ENCODE results near the gene RIPK1. TPM values are rescaled to one million over a fixed set of nuclear protein-coding genes. Genes with fewer than 3 reads are reported as not detected.
A peak's percentile ranks its signal among the peaks of the same experiment; 100 is the strongest.

The RIPK1 gene
- total and polyA plus RNA-seq, 2 donors = 22.4 to 24.5 TPM

GRCh38 chr6:3079682-3080081, 11.4 kb downstream of the RIPK1 start:
- WGBS = 87% methylated on average over 1 of the region's 1 CpG
- Histone ChIP-seq H3K4me3 (ENCODE audit: low read depth, low read length) (no peak overlapping the region), H3K36me3 (ENCODE audit: insufficient read depth) (peaks cover 9% of the 10 kb centered on the region), H3K27ac (ENCODE audit: low read depth) (no peak overlapping the region), H3K4me1 (ENCODE audit: insufficient read depth) (peaks cover 2% of the 10 kb centered on the region)
- no peak for DNase-seq (ENCODE audit: extremely low spot score)

- no peaks in the 10 kb centered on the region for H3K4me1 ChIP-seq (ENCODE audit: insufficient read depth)
- peaks cover 9% of the 10 kb centered on the region for H3K36me3 ChIP-seq (ENCODE audit: insufficient read depth)
- DNase-seq (ENCODE audit: extremely low spot score) = no peak
- no peak overlapping the region for H3K27ac ChIP-seq (ENCODE audit: low read depth)
- no peak overlapping the region for H3K4me3 ChIP-seq (ENCODE audit: low read depth, low read length)
- 91% methylated on average over 5 of the region's 5 CpGs for WGBS
Observed at GRCh38 chr6:3081960-3082359, 13.7 kb downstream of the RIPK1 start.

GRCh38 chr6:3085074-3085473, 16.8 kb downstream of the RIPK1 start:
- H3K36me3 ChIP-seq (ENCODE audit: insufficient read depth) = peaks cover 4% of the 10 kb centered on the region
- WGBS = 73% methylated on average over 4 of the region's 4 CpGs

DNA sequence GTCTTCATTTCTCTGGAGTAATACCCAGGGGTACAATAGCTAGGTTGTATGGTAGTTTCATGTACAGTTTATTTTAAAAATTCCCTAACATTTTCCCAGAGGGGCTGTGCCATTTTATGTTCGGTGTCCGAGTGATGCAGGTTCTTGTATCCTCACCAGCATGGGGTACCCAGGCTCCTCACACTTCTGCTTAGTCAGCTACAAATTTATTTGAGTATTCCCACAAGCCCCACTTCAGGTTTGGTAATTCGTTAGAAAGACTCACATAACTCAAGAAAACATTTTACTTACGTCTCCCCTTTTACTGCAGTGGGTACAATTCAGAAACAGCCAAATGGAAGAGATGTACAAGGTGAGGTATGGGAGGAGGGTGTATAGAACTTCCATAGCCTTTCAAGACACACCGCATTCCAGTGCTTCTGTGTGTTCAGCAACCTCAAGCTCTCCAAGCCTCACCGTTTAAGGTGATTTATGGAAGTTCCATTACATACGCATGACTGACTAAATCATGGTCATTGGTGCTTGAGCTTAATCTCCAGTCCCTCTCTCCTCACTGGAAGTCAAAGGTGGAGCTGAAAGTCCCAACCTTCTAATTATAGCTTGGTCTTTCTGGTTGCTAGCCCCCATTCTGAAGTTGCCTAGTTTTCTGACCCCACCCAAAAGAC, 18.1 kb downstream of the RIPK1 start:
- H3K4me1 ChIP-seq (ENCODE audit: insufficient read depth) = no peaks in the 10 kb centered on the region
- no peaks in the 10 kb centered on the region for H3K36me3 ChIP-seq (ENCODE audit: insufficient read depth)
- H3K27ac ChIP-seq (ENCODE audit: low read depth) = no peak overlapping the region
- DNase-seq (ENCODE audit: extremely low spot score) = no peak
- H3K4me3 ChIP-seq (ENCODE audit: low read depth, low read length) = no peak overlapping the region
- WGBS = 85% methylated on average over 7 of the region's 7 CpGs

More at GRCh38 chr6:3085074-3085473, 16.8 kb downstream of the RIPK1 start:
- no peaks in the 10 kb centered on the region for H3K4me1 ChIP-seq (ENCODE audit: insufficient read depth)
- no peak for DNase-seq (ENCODE audit: extremely low spot score)
- no peak overlapping the region for H3K4me3 ChIP-seq (ENCODE audit: low read depth, low read length)
- H3K27ac ChIP-seq (ENCODE audit: low read depth) = no peak overlapping the region

DNA sequence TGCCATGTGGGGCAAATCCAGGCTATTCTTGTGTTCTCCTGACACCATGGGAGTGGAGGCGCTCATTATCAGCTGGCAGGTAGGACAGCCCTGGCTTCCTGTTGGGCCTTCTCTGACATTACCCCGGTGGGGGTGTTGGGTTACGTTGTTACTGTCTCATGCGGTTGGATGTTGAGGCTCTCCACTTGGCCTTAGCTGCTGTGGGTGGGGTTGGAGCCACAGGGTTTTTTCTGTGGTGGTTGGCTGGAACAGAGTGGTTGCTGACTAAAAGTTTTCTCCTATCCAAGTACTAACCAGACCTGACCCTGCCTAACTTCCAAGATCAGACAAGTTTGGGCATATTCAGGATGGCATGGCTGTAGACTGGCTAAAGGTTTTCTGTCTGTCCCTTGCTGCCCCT, 20.2 kb downstream of the RIPK1 start:
- DNase-seq (ENCODE audit: extremely low spot score) = no peak
- Histone ChIP-seq H3K4me1 (ENCODE audit: insufficient read depth) (no peaks in the 10 kb centered on the region), H3K36me3 (ENCODE audit: insufficient read depth) (no peaks in the 10 kb centered on the region), H3K4me3 (ENCODE audit: low read depth, low read length) (no peak overlapping the region), H3K27ac (ENCODE audit: low read depth) (peak overlapping the region; percentile 82)
- WGBS = 68% methylated on average over 4 of the region's 4 CpGs

GRCh38 chr6:3088968-3089367, 20.7 kb downstream of the RIPK1 start:
- Histone ChIP-seq H3K36me3 (ENCODE audit: insufficient read depth) (no peaks in the 10 kb centered on the region), H3K4me1 (ENCODE audit: insufficient read depth) (no peaks in the 10 kb centered on the region), H3K27ac (ENCODE audit: low read depth) (peak overlapping the region; percentile 82), H3K4me3 (ENCODE audit: low read depth, low read length) (no peak overlapping the region)
- WGBS = 35% methylated on average over 4 of the region's 4 CpGs
- DNase-seq (ENCODE audit: extremely low spot score) = peak; percentile 64

- H3K36me3 ChIP-seq (ENCODE audit: insufficient read depth) = peaks cover 3% of the 10 kb centered on the region
- H3K27ac ChIP-seq (ENCODE audit: low read depth) = no peak overlapping the region
- H3K4me3 ChIP-seq (ENCODE audit: low read depth, low read length) = no peak overlapping the region
- 80% methylated on average over 4 of the region's 4 CpGs for WGBS
- no peaks in the 10 kb centered on the region for H3K4me1 ChIP-seq (ENCODE audit: insufficient read depth)
- DNase-seq (ENCODE audit: extremely low spot score) = no peak
Observed at GRCh38 chr6:3090013-3090412, 21.7 kb downstream of the RIPK1 start.

DNA sequence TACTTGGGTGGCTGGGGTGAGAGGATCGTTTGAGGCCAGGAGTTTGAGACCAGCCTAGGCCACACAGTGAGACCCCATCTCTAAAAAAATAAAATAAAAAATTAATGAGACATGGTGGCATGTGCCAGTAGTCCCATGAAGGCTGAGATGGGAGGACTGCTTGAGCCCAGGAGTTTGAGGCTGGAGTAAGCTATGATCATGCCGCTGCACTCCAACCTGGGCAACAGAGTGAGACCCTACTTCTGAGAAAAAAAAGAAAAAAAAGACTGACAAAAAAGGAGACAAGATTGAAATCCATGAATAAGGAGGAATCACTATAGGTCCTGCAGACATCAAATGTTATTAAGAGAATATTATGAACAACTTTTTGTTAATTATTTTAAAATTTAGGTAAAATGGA, 26.5 kb downstream of the RIPK1 start:
- peaks cover 5% of the 10 kb centered on the region for H3K36me3 ChIP-seq (ENCODE audit: insufficient read depth)
- H3K4me1 ChIP-seq (ENCODE audit: insufficient read depth) = no peaks in the 10 kb centered on the region
- H3K4me3 ChIP-seq (ENCODE audit: low read depth, low read length) = no peak overlapping the region
- H3K27ac ChIP-seq (ENCODE audit: low read depth) = no peak overlapping the region
- 89% methylated on average over 2 of the region's 2 CpGs for WGBS
- no peak for DNase-seq (ENCODE audit: extremely low spot score)

GRCh38 chr6:3102875-3103274, 34.6 kb downstream of the RIPK1 start:
- no peak overlapping the region for H3K4me3 ChIP-seq (ENCODE audit: low read depth, low read length)
- peaks cover 3% of the 10 kb centered on the region for H3K36me3 ChIP-seq (ENCODE audit: insufficient read depth)
- no peaks in the 10 kb centered on the region for H3K4me1 ChIP-seq (ENCODE audit: insufficient read depth)
- no peak overlapping the region for H3K27ac ChIP-seq (ENCODE audit: low read depth)
- whole genome bisulfite sequencing = 91% methylated on average over 3 of the region's 3 CpGs
- no peak for DNase-seq (ENCODE audit: extremely low spot score)

GRCh38 chr6:3108746-3109414, 40.6 kb downstream of the RIPK1 start:
- DNase-seq (ENCODE audit: extremely low spot score) = no peak
- Histone ChIP-seq H3K36me3 (ENCODE audit: insufficient read depth) (peaks cover 3% of the 10 kb centered on the region), H3K4me3 (ENCODE audit: low read depth, low read length) (no peak overlapping the region), H3K4me1 (ENCODE audit: insufficient read depth) (no peaks in the 10 kb centered on the region), H3K27ac (ENCODE audit: low read depth) (no peak overlapping the region)
- WGBS = 89% methylated on average over 10 of the region's 10 CpGs

DNA sequence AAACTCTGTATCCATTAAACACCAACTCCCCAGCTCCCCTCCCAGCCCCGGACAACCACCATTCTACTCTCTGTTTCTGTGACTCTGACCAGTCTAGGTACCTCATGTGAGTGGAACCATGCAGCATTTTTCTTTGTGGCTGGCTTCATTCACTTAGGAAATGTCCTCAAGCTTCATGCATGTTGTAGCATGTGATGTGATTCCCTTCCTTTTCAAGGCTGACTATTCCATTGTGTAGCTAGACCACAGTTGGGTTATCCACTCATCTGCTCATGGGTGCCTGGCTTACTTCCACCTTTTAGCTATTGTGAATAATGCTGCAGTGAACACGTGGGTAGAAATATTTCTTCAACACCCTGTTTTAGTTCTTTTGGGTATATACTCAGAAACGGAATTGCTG, 41.5 kb downstream of the RIPK1 start:
- peaks cover 3% of the 10 kb centered on the region for H3K36me3 ChIP-seq (ENCODE audit: insufficient read depth)
- H3K4me3 ChIP-seq (ENCODE audit: low read depth, low read length) = no peak overlapping the region
- 91% methylated on average over 3 of the region's 3 CpGs for WGBS
- H3K4me1 ChIP-seq (ENCODE audit: insufficient read depth) = no peaks in the 10 kb centered on the region
- H3K27ac ChIP-seq (ENCODE audit: low read depth) = no peak overlapping the region
- DNase-seq (ENCODE audit: extremely low spot score) = no peak

GRCh38 chr6:3114377-3114776, 46.1 kb downstream of the RIPK1 start:
- Histone ChIP-seq H3K4me1 (ENCODE audit: insufficient read depth) (no peaks in the 10 kb centered on the region), H3K4me3 (ENCODE audit: low read depth, low read length) (no peak overlapping the region), H3K36me3 (ENCODE audit: insufficient read depth) (peaks cover 3% of the 10 kb centered on the region), H3K27ac (ENCODE audit: low read depth) (no peak overlapping the region)
- DNase-seq (ENCODE audit: extremely low spot score) = no peak
- 93% methylated on average over 6 of the region's 6 CpGs for WGBS

GRCh38 chr6:3117912-3118352, 49.6 kb downstream of the RIPK1 start:
- H3K27ac ChIP-seq (ENCODE audit: low read depth) = peak overlapping the region; percentile 79

DNA sequence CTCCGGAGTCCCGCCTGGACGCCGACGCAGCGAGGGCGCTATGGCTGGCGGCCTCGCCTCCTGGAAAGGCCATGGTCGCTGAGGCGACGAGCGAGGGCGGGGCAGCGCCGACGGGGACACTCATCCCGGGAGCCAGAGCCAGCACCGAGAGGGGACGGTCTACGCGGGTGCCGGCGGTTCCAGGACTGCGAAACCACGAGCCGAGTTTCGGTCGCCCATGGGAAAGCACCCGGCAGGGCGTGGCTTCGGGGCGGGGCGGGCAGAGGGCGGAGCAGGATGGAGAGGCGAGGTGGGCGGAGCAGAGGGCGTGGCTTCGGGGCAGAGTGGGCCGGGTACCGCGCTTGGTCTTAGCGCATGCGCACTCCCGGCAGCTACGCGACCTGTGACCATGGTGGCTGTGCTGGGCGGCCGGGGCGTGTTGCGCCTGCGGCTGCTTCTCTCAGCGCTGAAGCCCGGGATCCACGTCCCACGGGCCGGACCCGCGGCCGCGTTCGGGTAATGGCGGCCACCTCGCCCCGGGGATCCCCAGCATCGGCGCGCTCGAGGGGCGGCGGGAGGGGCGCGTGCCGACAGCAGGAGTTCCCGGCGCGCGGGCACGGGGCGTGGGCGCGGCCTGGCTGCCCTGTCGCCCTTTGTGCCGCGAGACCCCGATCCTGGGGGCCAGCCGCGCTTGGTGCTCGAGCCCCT, 50.2 kb downstream of the RIPK1 start, which contains the start of gene BPHL:
Gene BPHL (plus strand): TSS at position 359 of the 687 bp plus-strand sequence. CDS start 30 bp downstream, at position 389.
- H3K27ac ChIP-seq (ENCODE audit: low read depth) = peak within 1 kb of the TSS; percentile 79
- DNase-seq (ENCODE audit: extremely low spot score) = peak; percentile 86
- WGBS = under 1% methylated on average over 89 of the region's 89 CpGs
- peaks cover 3% of the 10 kb centered on the region for H3K36me3 ChIP-seq (ENCODE audit: insufficient read depth)
- peak within 1 kb of the TSS; percentile 71 for H3K4me3 ChIP-seq (ENCODE audit: low read depth, low read length)
- H3K4me1 ChIP-seq (ENCODE audit: insufficient read depth) = no peaks in the 10 kb centered on the region

More at GRCh38 chr6:3117912-3118352, 49.6 kb downstream of the RIPK1 start:
- H3K36me3 ChIP-seq (ENCODE audit: insufficient read depth) = peaks cover 3% of the 10 kb centered on the region
- H3K4me1 ChIP-seq (ENCODE audit: insufficient read depth) = no peaks in the 10 kb centered on the region
- 12% methylated on average over 8 of the region's 8 CpGs for WGBS
- DNase-seq (ENCODE audit: extremely low spot score) = no peak
- H3K4me3 ChIP-seq (ENCODE audit: low read depth, low read length) = peak overlapping the region; percentile 71

Data from urinary bladder (tissue), 4 donors.